Hepatocyte (in vitro differentiated cells): ENCODE data around the gene SLAMF8. TPM values are rescaled to one million over a fixed set of nuclear protein-coding genes. Genes with fewer than 3 reads are reported as not detected.

Experiments used
- DNase-seq: peaks from one replicate; pipeline ENCODE4 v3.0.0-alpha.2; 2016; ENCODE audit warnings: low spot score
- H2AFZ ChIP-seq: fragments of 200-600 bp; sonication (generic); 2 replicates; pipeline ENCODE4 v1.6.0; 2016; ENCODE audit warnings: antibody characterized with exemption, mild to moderate bottlenecking
- H3K27ac ChIP-seq: fragments of 200-600 bp; sonication (generic); 2 replicates; pipeline ENCODE4 v1.5.1; 2016; ENCODE audit warnings: mild to moderate bottlenecking
- H3K27me3 ChIP-seq: fragments of 200-600 bp; sonication (generic); 2 replicates; pipeline ENCODE4 v1.6.1; 2016
- H3K36me3 ChIP-seq: fragments of 200-600 bp; sonication (generic); replicated peaks from 2 replicates; pipeline ENCODE4 v1.5.1; 2016; ENCODE audit warnings: low read depth; ENCODE audit not compliant: insufficient read depth
- H3K4me1 ChIP-seq: fragments of 200-600 bp; sonication (generic); 2 replicates; pipeline ENCODE4 v1.5.1; 2016; ENCODE audit warnings: mild to moderate bottlenecking, moderate library complexity; ENCODE audit not compliant: insufficient read depth
- H3K4me2 ChIP-seq: fragments of 200-600 bp; sonication (generic); 2 replicates; pipeline ENCODE4 v1.6.0; 2016
- H3K4me3 ChIP-seq: fragments of 200-600 bp; sonication (generic); 2 replicates; pipeline ENCODE4 v1.5.1; 2016; ENCODE audit warnings: mild to moderate bottlenecking
- H3K79me2 ChIP-seq: fragments of 200-600 bp; sonication (generic); 2 replicates; pipeline ENCODE4 v1.6.0; 2017; ENCODE audit warnings: mild to moderate bottlenecking
- H3K9me2 ChIP-seq: fragments of 200-600 bp; sonication (generic); replicated peaks from 2 replicates; pipeline ENCODE4 v1.6.0; 2017; ENCODE audit warnings: mild to moderate bottlenecking; ENCODE audit not compliant: insufficient read depth
- H3K9me3 ChIP-seq: fragments of 200-600 bp; sonication (generic); 2 replicates; pipeline ENCODE4 v1.5.1; 2016; ENCODE audit warnings: low read depth, mild to moderate bottlenecking
- H4K20me1 ChIP-seq: fragments of 200-600 bp; sonication (generic); 2 replicates; pipeline ENCODE4 v1.6.0; 2016; ENCODE audit warnings: mild to moderate bottlenecking; ENCODE audit not compliant: insufficient read depth, poor library complexity, severe bottlenecking
- CTCF ChIP-seq: fragments of 200-600 bp; sonication (generic); IDR thresholded peaks from 2 replicates; pipeline ENCODE4 v1.5.1; 2016; ENCODE audit warnings: antibody characterized with exemption, mild to moderate bottlenecking; ENCODE audit not compliant: poor library complexity
- EZH2 ChIP-seq: fragments of 200-600 bp; sonication (generic); IDR thresholded peaks from 2 replicates; pipeline ENCODE4 v1.6.1; 2016; ENCODE audit warnings: antibody characterized with exemption, mild to moderate bottlenecking, borderline replicate concordance
- EZH2phosphoT487 ChIP-seq: fragments of 200-600 bp; sonication (generic); IDR thresholded peaks from one replicate; pipeline ENCODE4 v1.6.1; 2018; ENCODE audit warnings: antibody characterized with exemption, mild to moderate bottlenecking, low read depth, moderate library complexity; ENCODE audit not compliant: unreplicated experiment, severe bottlenecking
- WGBS: methylation state at CpG from one replicate; pipeline ENCODE4 v1.1.6; 2016; ENCODE audit warnings: low lambda C conversion rate; ENCODE audit errors: missing lambda C conversion rate; 5-methylcytosine and 5-hydroxymethylcytosine counted together
- polyA plus RNA-seq: library from polyadenylated mRNA; unstranded; fragments of >200 nt; fragmentation: Nextera tagmentation; extraction: Ambion mirVana; gene quantifications from 2 replicates; pipeline ENCODE4 v1.2.1, GENCODE V29; 2016
- total RNA-seq: library from RNA; depleted of rRNA; stranded (reverse); fragments of >200 nt; gene quantifications from 2 replicates; pipeline ENCODE4 v1.2.3, GENCODE V29; 2014

Gene SLAMF8
- 0.52 and 0.57 TPM in 2 replicates for total RNA-seq
- 0.47 and 0.74 TPM in 2 replicates for polyA plus RNA-seq

GRCh38 chr1:159826441-159827101 is at the start of gene SLAMF8:
Gene SLAMF8, plus strand, starts transcription at chr1:159826873. Its CDS starts 26 bp downstream, at chr1:159826899.
- no peak within 1 kb of the TSS for H3K27ac ChIP-seq
- WGBS, result 78% methylated on average over 11 of the region's 11 CpGs

GRCh38 chr1:159778266-159778665 is 48.4 kb upstream of the SLAMF8 start:
- no peak overlapping the region for H3K27ac ChIP-seq

More at GRCh38 chr1:159826441-159827101, at the start of gene SLAMF8:
- Histone ChIP-seq H3K9me3 (no peaks in the 10 kb centered on the region), H3K4me3 (no peak within 1 kb of the TSS), H2AFZ (no peak within 1 kb of the TSS), H4K20me1 (no peaks in the 10 kb centered on the region), H3K4me2 (no peak within 1 kb of the TSS), H3K27me3 (peaks cover 14% of the 10 kb centered on the region), H3K36me3 (no peaks in the 10 kb centered on the region), H3K79me2 (no peaks in the 10 kb centered on the region), H3K4me1 (no peaks in the 10 kb centered on the region), H3K9me2 (no peaks in the 10 kb centered on the region)
- TF ChIP-seq CTCF (no peak), EZH2 (no peak), EZH2phosphoT487 (no peak)
- DNase-seq, result no peak

GRCh38 chr1:159779403-159779851 is 47.2 kb upstream of the SLAMF8 start:
- H3K4me2 ChIP-seq, result no peak overlapping the region
- H3K27ac ChIP-seq, result no peak overlapping the region

More at GRCh38 chr1:159778266-159778665, 48.4 kb upstream of the SLAMF8 start:
- no peak for DNase-seq
- Histone ChIP-seq H3K4me2 (no peak overlapping the region), H3K27me3 (no peaks in the 10 kb centered on the region), H3K9me3 (no peaks in the 10 kb centered on the region), H3K9me2 (no peaks in the 10 kb centered on the region), H3K4me1 (no peaks in the 10 kb centered on the region), H3K36me3 (no peaks in the 10 kb centered on the region), H2AFZ (no peak overlapping the region), H4K20me1 (no peaks in the 10 kb centered on the region), H3K4me3 (no peak overlapping the region), H3K79me2 (no peaks in the 10 kb centered on the region)
- TF ChIP-seq EZH2phosphoT487 (no peak), EZH2 (no peak), CTCF (no peak)
- 88% methylated on average over 4 of the region's 4 CpGs for WGBS

More at GRCh38 chr1:159779403-159779851, 47.2 kb upstream of the SLAMF8 start:
- H3K27me3 ChIP-seq, result no peaks in the 10 kb centered on the region
- WGBS, result 66% methylated on average over 2 of the region's 2 CpGs
- no peaks in the 10 kb centered on the region for H3K79me2 ChIP-seq
- no peaks in the 10 kb centered on the region for H3K4me1 ChIP-seq
- no peaks in the 10 kb centered on the region for H3K36me3 ChIP-seq
- no peak for DNase-seq
- H2AFZ ChIP-seq, result no peak overlapping the region
- no peak for TF ChIP-seq EZH2phosphoT487
- TF ChIP-seq EZH2, result no peak
- no peak for TF ChIP-seq CTCF
- H4K20me1 ChIP-seq, result no peaks in the 10 kb centered on the region
- no peaks in the 10 kb centered on the region for H3K9me3 ChIP-seq
- no peaks in the 10 kb centered on the region for H3K9me2 ChIP-seq
- no peak overlapping the region for H3K4me3 ChIP-seq
